HUES64 (cell line): ENCODE results near the gene GPR153.

Experiments used
- H3K27ac ChIP-seq: 2 replicates; pipeline ENCODE4 v1.7.0; 2013; ENCODE audit warnings: low read depth, low read length, inconsistent platforms
- H3K27me3 ChIP-seq: 2 replicates; pipeline ENCODE4 v1.6.1; 2013; ENCODE audit warnings: mild to moderate bottlenecking, low read length; ENCODE audit not compliant: insufficient read depth
- H3K36me3 ChIP-seq: 2 replicates; pipeline ENCODE4 v1.6.1; 2013; ENCODE audit warnings: mild to moderate bottlenecking, low read length; ENCODE audit not compliant: insufficient read depth
- H3K4me1 ChIP-seq: 2 replicates; pipeline ENCODE4 v1.6.1; 2013; ENCODE audit warnings: mild to moderate bottlenecking, low read length, moderate library complexity; ENCODE audit not compliant: insufficient read depth
- H3K4me3 ChIP-seq: 2 replicates; pipeline ENCODE4 v1.5.1; 2013; ENCODE audit warnings: mild to moderate bottlenecking, low read length, moderate library complexity
- H3K9ac ChIP-seq: 2 replicates; pipeline ENCODE4 v1.6.1; 2013; ENCODE audit warnings: mild to moderate bottlenecking, low read depth, low read length
- H3K9me3 ChIP-seq: 2 replicates; pipeline ENCODE4 v1.6.1; 2013; ENCODE audit warnings: low read depth, low read length; ENCODE audit not compliant: insufficient read depth
- WGBS: fragments of 150-250, 120-280 bp; methylation state at CpG from one replicate; pipeline ENCODE4 v1.1.7; 2013; ENCODE audit warnings: missing lambda C conversion rate; 5-methylcytosine and 5-hydroxymethylcytosine counted together

The GPR153 gene

DNA sequence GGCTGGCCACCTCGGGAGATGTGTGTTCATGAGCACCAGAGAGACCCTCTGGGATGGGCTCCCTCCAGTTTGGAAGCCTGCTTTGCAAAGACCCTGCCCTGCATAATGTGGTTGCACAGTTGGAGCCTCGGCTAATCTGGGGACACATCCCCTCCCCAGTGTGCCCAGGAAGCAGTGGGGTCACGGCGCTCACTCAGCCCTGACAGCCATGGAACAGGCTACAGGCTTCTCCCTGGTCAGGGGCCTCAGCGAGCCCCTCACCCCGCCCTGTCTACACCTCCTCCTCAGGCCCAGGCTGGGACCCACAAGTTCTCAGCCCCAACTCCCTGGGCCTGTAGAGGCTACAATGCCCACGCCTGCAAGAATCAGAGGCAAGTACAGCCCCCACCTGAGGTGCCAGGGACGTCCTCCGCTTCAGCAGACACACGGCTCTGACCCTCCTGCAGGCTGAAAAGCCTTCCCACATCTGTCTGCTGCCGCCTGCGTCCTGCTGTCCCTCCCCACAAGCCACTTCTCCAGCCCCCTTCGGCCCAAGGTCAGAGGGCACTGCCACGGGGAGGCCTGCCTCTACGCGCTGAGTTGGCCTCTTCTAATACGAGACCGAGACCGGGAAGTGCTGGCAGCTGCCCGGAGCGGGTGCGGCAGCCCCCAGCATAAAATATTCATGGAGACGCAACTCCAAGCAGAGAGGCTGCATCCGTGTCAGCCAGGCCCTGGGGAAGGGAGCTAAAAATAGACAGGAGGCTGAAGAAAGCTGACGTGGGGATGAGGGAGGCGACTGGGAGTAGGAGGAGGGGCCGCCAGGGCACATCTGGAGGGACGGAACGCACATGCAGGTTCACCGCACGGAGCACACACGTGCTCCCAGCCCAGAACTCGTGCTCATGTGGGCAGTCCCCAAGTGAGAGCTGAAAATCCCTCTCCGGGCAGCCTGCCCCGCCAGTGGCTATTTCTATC, 15.2 kb upstream of the GPR153 start:
- Histone ChIP-seq H3K27ac (peak overlapping the region; percentile 54), H3K27me3 (no peaks in the 10 kb centered on the region), H3K4me3 (no peak overlapping the region), H3K9me3 (no peaks in the 10 kb centered on the region), H3K9ac (0 out of 2 replicates have a peak overlapping the region, but pooled peaks have one; percentile 14), H3K36me3 (no peaks in the 10 kb centered on the region; the same call in 1 of the 2 replicates), H3K4me1 (peaks cover 25% of the 10 kb centered on the region)
- WGBS: 45% methylated on average over 35 of the region's 35 CpGs

GRCh38 chr1:6274622-6275139, 13.8 kb upstream of the GPR153 start:
- WGBS: 95% methylated on average over 16 of the region's 16 CpGs
- Histone ChIP-seq H3K9ac (no peak overlapping the region), H3K4me3 (no peak overlapping the region), H3K9me3 (no peaks in the 10 kb centered on the region), H3K27me3 (no peaks in the 10 kb centered on the region), H3K27ac (no peak overlapping the region), H3K4me1 (peaks cover 25% of the 10 kb centered on the region), H3K36me3 (no peaks in the 10 kb centered on the region; the same call in 1 of the 2 replicates)

DNA sequence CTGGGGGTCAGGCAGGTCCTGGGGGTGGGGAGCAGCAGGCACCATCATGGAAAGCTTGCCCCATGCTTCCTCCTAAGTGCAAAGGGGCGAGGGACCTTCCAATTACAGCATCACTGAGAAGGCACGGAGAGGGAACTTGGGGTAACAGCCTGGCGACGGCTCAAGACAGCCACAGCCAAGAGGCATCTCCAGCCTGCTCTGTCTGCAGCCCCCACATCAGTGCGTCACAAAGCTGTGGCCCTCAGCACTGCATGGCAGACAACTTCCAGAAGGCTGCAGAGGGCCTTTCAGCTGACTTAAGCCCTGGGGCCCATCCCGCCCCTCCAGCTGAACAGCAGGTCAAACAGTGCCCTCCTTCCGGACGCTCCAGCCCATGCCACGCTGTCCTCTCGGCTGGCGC, 13.2 kb upstream of the GPR153 start:
- no peaks in the 10 kb centered on the region for H3K9me3 ChIP-seq
- 95% methylated on average over 11 of the region's 11 CpGs for WGBS
- peaks cover 25% of the 10 kb centered on the region for H3K4me1 ChIP-seq
- H3K36me3 ChIP-seq: no peaks in the 10 kb centered on the region; the same call in 1 of the 2 replicates
- no peaks in the 10 kb centered on the region for H3K27me3 ChIP-seq
- H3K27ac ChIP-seq: 0 out of 2 replicates have a peak overlapping the region, but pooled peaks have one; percentile 46
- H3K9ac ChIP-seq: no peak overlapping the region
- H3K4me3 ChIP-seq: no peak overlapping the region

DNA sequence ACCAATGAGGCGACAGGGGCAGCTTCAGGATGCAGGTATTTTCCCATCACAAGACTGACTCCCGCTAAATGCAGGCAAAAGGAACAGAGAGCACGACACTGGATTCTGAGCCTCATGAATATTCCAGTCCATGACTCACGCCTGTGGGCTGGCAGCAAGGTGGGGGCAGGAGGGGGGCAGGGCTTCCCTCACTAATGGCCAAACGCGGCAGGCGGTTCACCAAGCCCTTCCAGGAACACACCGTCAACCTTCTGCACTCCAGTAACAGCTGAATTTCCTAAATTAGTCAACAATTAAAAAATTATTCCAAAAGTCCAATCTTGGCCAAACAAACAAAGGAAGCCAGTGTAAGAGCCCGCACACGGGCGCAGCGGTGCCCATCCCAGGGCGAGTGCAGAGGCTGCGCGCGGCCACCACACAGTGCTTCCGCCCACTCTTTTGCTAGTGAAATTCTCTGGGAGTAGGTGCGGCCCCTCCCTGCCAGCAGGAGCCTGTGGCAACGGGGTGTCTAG, 12.5 kb upstream of the GPR153 start:
- Histone ChIP-seq H3K9me3 (no peaks in the 10 kb centered on the region), H3K9ac (no peak overlapping the region), H3K27ac (0 out of 2 replicates have a peak overlapping the region, but pooled peaks have one; percentile 46), H3K36me3 (no peaks in the 10 kb centered on the region; the same call in 1 of the 2 replicates), H3K27me3 (no peaks in the 10 kb centered on the region), H3K4me1 (peaks cover 25% of the 10 kb centered on the region), H3K4me3 (no peak overlapping the region)
- 59% methylated on average over 19 of the region's 19 CpGs for WGBS

DNA sequence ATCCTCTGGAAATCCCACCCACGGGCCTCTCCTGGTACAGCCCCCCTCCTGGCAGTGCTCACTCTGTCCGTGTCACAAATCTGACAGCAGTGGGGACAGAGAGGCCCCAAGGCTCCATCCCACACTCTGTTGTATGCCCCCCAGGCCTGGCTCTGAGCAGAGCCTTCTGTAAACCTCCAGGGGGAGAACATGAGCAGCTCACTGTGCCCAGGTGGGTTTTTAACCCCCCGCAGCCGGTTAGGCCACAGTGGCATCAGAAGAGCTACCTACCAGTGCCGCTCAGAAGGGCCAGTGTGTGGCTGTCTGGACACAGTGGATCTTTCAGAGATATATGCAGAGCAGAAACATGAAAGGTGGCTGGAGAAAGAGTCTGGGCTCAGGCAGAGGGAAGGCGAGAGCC, 12.0 kb upstream of the GPR153 start:
- WGBS: 69% methylated on average over 6 of the region's 6 CpGs
- no peak overlapping the region for H3K4me3 ChIP-seq

DNA sequence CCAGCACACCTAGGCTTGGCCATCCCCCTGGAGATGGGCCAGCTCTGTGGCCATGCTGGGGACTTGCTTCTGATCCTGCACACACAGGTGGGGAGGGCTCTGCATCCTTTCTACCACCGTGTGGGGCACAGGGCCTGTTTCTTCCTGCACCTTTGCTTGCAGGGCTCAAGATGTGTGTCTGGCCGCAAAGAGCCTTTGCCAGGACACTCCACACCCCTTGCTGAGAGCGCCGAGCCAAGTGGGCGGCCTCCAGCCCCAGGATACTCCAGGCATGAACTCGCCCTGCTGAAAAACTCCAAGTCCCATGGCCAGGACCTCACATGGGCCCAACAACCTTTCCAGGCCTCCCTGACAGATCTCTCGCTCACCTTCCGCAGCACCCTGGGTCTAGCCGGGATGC, 11.6 kb upstream of the GPR153 start:
- H3K36me3 ChIP-seq: no peaks in the 10 kb centered on the region; the same call in 1 of the 2 replicates
- H3K27ac ChIP-seq: no peak overlapping the region
- 92% methylated on average over 9 of the region's 9 CpGs for WGBS
- no peak overlapping the region for H3K4me3 ChIP-seq
- no peaks in the 10 kb centered on the region for H3K9me3 ChIP-seq
- peaks cover 25% of the 10 kb centered on the region for H3K4me1 ChIP-seq
- H3K9ac ChIP-seq: no peak overlapping the region
- no peaks in the 10 kb centered on the region for H3K27me3 ChIP-seq

More for the DNA sequence above, 12.0 kb upstream of the GPR153 start:
- Histone ChIP-seq H3K36me3 (no peaks in the 10 kb centered on the region; the same call in 1 of the 2 replicates), H3K27me3 (no peaks in the 10 kb centered on the region), H3K9ac (no peak overlapping the region), H3K9me3 (no peaks in the 10 kb centered on the region), H3K4me1 (peaks cover 25% of the 10 kb centered on the region), H3K27ac (peak overlapping the region; percentile 53; the same call in 1 of the 2 replicates)

GRCh38 chr1:6271554-6271953, 10.7 kb upstream of the GPR153 start:
- peaks cover 23% of the 10 kb centered on the region for H3K4me1 ChIP-seq
- H3K36me3 ChIP-seq: no peaks in the 10 kb centered on the region; the same call in 1 of the 2 replicates
- H3K4me3 ChIP-seq: no peak overlapping the region
- H3K27ac ChIP-seq: no peak overlapping the region
- no peaks in the 10 kb centered on the region for H3K27me3 ChIP-seq
- no peaks in the 10 kb centered on the region for H3K9me3 ChIP-seq
- no peak overlapping the region for H3K9ac ChIP-seq
- 85% methylated on average over 12 of the region's 12 CpGs for WGBS

GRCh38 chr1:6271006-6271405, 10.1 kb upstream of the GPR153 start:
- Histone ChIP-seq H3K9ac (no peak overlapping the region), H3K27me3 (no peaks in the 10 kb centered on the region), H3K27ac (no peak overlapping the region), H3K9me3 (no peaks in the 10 kb centered on the region), H3K4me3 (no peak overlapping the region), H3K4me1 (peaks cover 17% of the 10 kb centered on the region), H3K36me3 (no peaks in the 10 kb centered on the region; the same call in 1 of the 2 replicates)
- 89% methylated on average over 4 of the region's 4 CpGs for WGBS

DNA sequence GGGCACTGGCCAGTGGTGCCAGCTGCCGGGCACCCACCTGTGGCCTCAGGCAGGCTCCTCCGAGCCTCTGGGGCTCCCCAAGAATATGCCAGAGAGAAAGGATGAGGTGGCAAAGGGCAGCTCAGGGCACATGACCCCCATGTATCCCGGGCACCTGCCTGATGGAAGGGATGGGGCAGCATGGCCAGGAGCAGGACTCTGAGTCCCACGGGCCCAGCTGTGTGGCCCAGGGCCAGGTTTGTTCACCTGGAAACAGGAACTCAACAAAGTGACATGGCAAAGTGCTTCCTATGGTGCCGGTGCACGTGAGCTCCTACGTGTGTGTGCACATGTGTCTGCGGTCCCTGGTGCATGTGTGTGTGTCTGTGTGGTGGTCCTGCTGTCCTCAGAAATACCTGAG, 9.5 kb upstream of the GPR153 start:
- H3K27ac ChIP-seq: no peak overlapping the region
- WGBS: 93% methylated on average over 8 of the region's 8 CpGs

GRCh38 chr1:6269720-6270400, 9.0 kb upstream of the GPR153 start:
- no peak overlapping the region for H3K9ac ChIP-seq
- no peaks in the 10 kb centered on the region; the same call in 1 of the 2 replicates for H3K36me3 ChIP-seq
- no peaks in the 10 kb centered on the region for H3K27me3 ChIP-seq
- H3K4me3 ChIP-seq: no peak overlapping the region
- WGBS: 78% methylated on average over 22 of the region's 22 CpGs
- no peak overlapping the region for H3K27ac ChIP-seq
- no peaks in the 10 kb centered on the region for H3K9me3 ChIP-seq
- H3K4me1 ChIP-seq: peaks cover 13% of the 10 kb centered on the region; the same call in 1 of the 2 replicates

More for the DNA sequence above, 9.5 kb upstream of the GPR153 start:
- H3K27me3 ChIP-seq: no peaks in the 10 kb centered on the region
- H3K4me3 ChIP-seq: no peak overlapping the region
- no peaks in the 10 kb centered on the region for H3K9me3 ChIP-seq
- H3K36me3 ChIP-seq: no peaks in the 10 kb centered on the region; the same call in 1 of the 2 replicates
- peaks cover 13% of the 10 kb centered on the region; the same call in 1 of the 2 replicates for H3K4me1 ChIP-seq
- no peak overlapping the region for H3K9ac ChIP-seq
